Measurements from ENCODE around the gene SELPLG. TPM values are rescaled to one million over a fixed set of nuclear protein-coding genes. Genes with fewer than 3 reads are reported as not detected.

Gene SELPLG
- total and polyA plus RNA-seq, 8 donors = 1.2 to 6.1 (median 3.0) TPM

- Histone ChIP-seq H3K4me1 (peaks cover 0 to 3% (median 1%) of the 10 kb centered on the region in 4 donors), H3K36me3 (no peaks in the 10 kb centered on the region), H3K27ac (no peak overlapping the region), H3K27me3 (peaks cover 0 to 3% (median under 1%) of the 10 kb centered on the region in 3 donors), H3K9me3 (no peaks in the 10 kb centered on the region), H3K4me3 (no peak overlapping the region)
- WGBS, 5 donors = 39 to 52% (median 45%) methylated on average over 14 of the region's 14 CpGs
- intact Hi-C loops (cut with DNase I; ENCODE audit: low total_unique reads) = no loop called here
- no peak for DNase-seq
- TF ChIP-seq CTCF (IDR thresholded peaks at IDR 0.05) (no peak), POLR2A (IDR thresholded peaks at IDR 0.05) (no peak), EP300 (IDR thresholded peaks at IDR 0.05) (no peak), POLR2AphosphoS5 (IDR thresholded peaks at IDR 0.05) (no peak)
Measured at GRCh38 chr12:108604208-108604941, 29.3 kb downstream of the SELPLG start.

- intact Hi-C loops (cut with DNase I; ENCODE audit: low total_unique reads) = no loop called here
- 60 to 77% (median 76%) methylated on average over 4 of the region's 4 CpGs for WGBS, 5 donors
- no peaks in the 10 kb centered on the region for H3K36me3 ChIP-seq
- no peak overlapping the region for H3K4me3 ChIP-seq
- peaks cover 0 to 3% (median 0%) of the 10 kb centered on the region in 3 donors for H3K27me3 ChIP-seq
- no peak for DNase-seq
- peaks cover 0 to 3% (median 0%) of the 10 kb centered on the region in 4 donors for H3K4me1 ChIP-seq
- H3K9me3 ChIP-seq = no peaks in the 10 kb centered on the region
- TF ChIP-seq CTCF (IDR thresholded peaks at IDR 0.05) = no peak
- TF ChIP-seq EP300 (IDR thresholded peaks at IDR 0.05) = no peak
- TF ChIP-seq POLR2AphosphoS5 (IDR thresholded peaks at IDR 0.05) = no peak
- H3K27ac ChIP-seq = no peak overlapping the region
Measured at GRCh38 chr12:108603743-108604142, 30.0 kb downstream of the SELPLG start.

GRCh38 chr12:108602976-108603704 lies 30.6 kb downstream of the SELPLG start:
- DNase-seq = no peak
- no peaks in the 10 kb centered on the region for H3K36me3 ChIP-seq
- H3K27ac ChIP-seq = no peak overlapping the region
- peaks cover 0 to 3% (median 0%) of the 10 kb centered on the region in 3 donors for H3K27me3 ChIP-seq
- H3K9me3 ChIP-seq = no peaks in the 10 kb centered on the region
- intact Hi-C loops (cut with DNase I; ENCODE audit: low total_unique reads) = no loop called here
- no peak overlapping the region for H3K4me3 ChIP-seq
- H3K4me1 ChIP-seq = peaks cover 0 to 3% (median 0%) of the 10 kb centered on the region in 4 donors
- TF ChIP-seq EP300 (IDR thresholded peaks at IDR 0.05) (no peak), CTCF (IDR thresholded peaks at IDR 0.05) (no peak), POLR2AphosphoS5 (IDR thresholded peaks at IDR 0.05) (no peak), POLR2A (IDR thresholded peaks at IDR 0.05) (no peak)
- 79 to 90% (median 84%) methylated on average over 9 to 15 of the region's 15 CpGs for WGBS, 5 donors

- Histone ChIP-seq H3K36me3 (no peaks in the 10 kb centered on the region), H3K9me3 (no peaks in the 10 kb centered on the region), H3K27ac (no peak overlapping the region), H3K27me3 (peaks cover 0 to 5% (median 0%) of the 10 kb centered on the region in 3 donors), H3K4me3 (no peak overlapping the region), H3K4me1 (peaks cover 0 to 3% (median 0%) of the 10 kb centered on the region in 4 donors)
- no peak for DNase-seq
- TF ChIP-seq CTCF (IDR thresholded peaks at IDR 0.05) = no peak
- 83 to 93% (median 86%) methylated on average over 8 to 9 of the region's 9 CpGs for WGBS, 5 donors
- intact Hi-C loops (cut with DNase I; ENCODE audit: low total_unique reads) = no loop called here
Measured at GRCh38 chr12:108602209-108602705, 31.4 kb downstream of the SELPLG start.

Data from stomach (tissue), 9 donors.